H1 (cell line): ENCODE results near the gene NDC1. TPM values are rescaled to one million over a fixed set of nuclear protein-coding genes. Genes with fewer than 3 reads are reported as not detected.

Experiments
- CTCF ChIA-PET: fragments of 300-600 bp; sonication (Branson Sonifier 250); formaldehyde crosslinking; loops from one replicate; lab custom pipeline; 2021; ENCODE audit not compliant: partially characterized antibody; lab: Charles Lee
- POLR2A ChIA-PET: fragments of 300-600 bp; sonication (Branson Sonifier 250); formaldehyde crosslinking; loops from one replicate; lab custom pipeline; 2021; ENCODE audit warnings: inconsistent platforms; ENCODE audit not compliant: partially characterized antibody; lab: Charles Lee
- DNase-seq, 2 experiments: peaks; one replicate each; pipeline versions ENCODE4 v3.0.0 to v3.0.0-alpha.2; 2010 to 2022; ENCODE audit warnings: low spot score in 2 of 2, low read depth in 1 of 2, mixed read lengths in 1 of 2
- FAIRE-seq: peaks from 2 replicates; lab custom pipeline; 2011; peaks lifted over from hg19 to GRCh38; lab: Jason Lieb, UNC
- H2AFZ ChIP-seq: 2 replicates; pipeline ENCODE4 v1.8.1; 2012; ENCODE audit warnings: low read length, inconsistent platforms
- H2AK5ac ChIP-seq: 2 replicates; pipeline ENCODE4 v1.6.1; 2013; ENCODE audit warnings: low read depth, low read length
- H2BK120ac ChIP-seq: replicated peaks from 2 replicates; pipeline ENCODE3; 2013; ENCODE audit warnings: low read depth, low read length, inconsistent platforms
- H2BK12ac ChIP-seq: 2 replicates; pipeline ENCODE4 v1.6.1; 2013; ENCODE audit warnings: low read depth, low read length
- H2BK15ac ChIP-seq: 2 replicates; pipeline ENCODE4 v1.6.1; 2013; ENCODE audit warnings: low read length
- H2BK20ac ChIP-seq: 2 replicates; pipeline ENCODE4 v1.6.1; 2013; ENCODE audit warnings: low read length
- H2BK5ac ChIP-seq: 2 replicates; pipeline ENCODE4 v1.6.1; 2013; ENCODE audit warnings: low read depth, low read length
- H3K14ac ChIP-seq: 2 replicates; pipeline ENCODE4 v1.6.1; 2013; ENCODE audit warnings: inconsistent platforms; ENCODE audit not compliant: insufficient read length
- H3K18ac ChIP-seq: 2 replicates; pipeline ENCODE4 v1.6.1; 2013; ENCODE audit warnings: low read length; ENCODE audit errors: extremely low read depth
- H3K23ac ChIP-seq: 2 replicates; pipeline ENCODE4 v1.6.1; 2013; ENCODE audit warnings: inconsistent platforms; ENCODE audit not compliant: insufficient read length
- H3K23me2 ChIP-seq: 2 replicates; pipeline ENCODE4 v1.6.1; 2013; ENCODE audit warnings: low read depth, low read length
- H3K27ac ChIP-seq: 2 replicates; pipeline ENCODE4 v1.6.1; 2011; ENCODE audit warnings: low read depth, low read length, inconsistent platforms
- H3K27me3 ChIP-seq, 4 experiments: replicated peaks in 1 of 4; 1 replicate in 1 of 4; 2 replicates in 3 of 4; pipeline versions ENCODE4 v1.6.1 to v1.8.1; 2011 to 2013; ENCODE audit warnings: low read length in 3 of 4, mild to moderate bottlenecking in 3 of 4, inconsistent platforms in 2 of 4, mixed read lengths in 2 of 4, moderate library complexity in 1 of 4; ENCODE audit not compliant: control insufficient read depth in 3 of 4, insufficient read depth in 3 of 4; ENCODE audit errors: extremely low read depth in 1 of 4
- H3K36me3 ChIP-seq, 4 experiments: 2 replicates each; pipeline versions ENCODE4 v1.6.1 to v1.8.1; 2011 to 2013; ENCODE audit warnings: mild to moderate bottlenecking in 4 of 4, low read length in 3 of 4, moderate library complexity in 2 of 4, control low read depth in 1 of 4, inconsistent platforms in 1 of 4; ENCODE audit not compliant: insufficient read depth in 4 of 4, control insufficient read depth in 2 of 4
- H3K4ac ChIP-seq: replicated peaks from 2 replicates; pipeline ENCODE3; 2013; ENCODE audit warnings: low read length, low read depth, mixed read lengths, inconsistent platforms; ENCODE audit not compliant: insufficient read length
- H3K4me1 ChIP-seq, 4 experiments: replicated peaks in 1 of 4; 1 replicate in 1 of 4; 2 replicates in 3 of 4; pipeline versions ENCODE4 v1.6.1 to v1.8.1; 2011 to 2013; ENCODE audit warnings: low read length in 3 of 4, inconsistent platforms in 2 of 4, mixed read lengths in 1 of 4; ENCODE audit not compliant: insufficient read depth in 4 of 4, control insufficient read depth in 3 of 4
- H3K4me2 ChIP-seq, 2 experiments: 2 replicates each; pipeline versions ENCODE4 v1.6.1 to v1.8.1; 2011 to 2013; ENCODE audit warnings: low read depth in 2 of 2, low read length in 2 of 2, control low read depth in 1 of 2, inconsistent platforms in 1 of 2, mild to moderate bottlenecking in 1 of 2; ENCODE audit not compliant: insufficient read depth in 1 of 2
- H3K4me3 ChIP-seq, 4 experiments: fragments of 200-600, 300-600 bp in 1 of 4; sonication (generic), shearing (Covaris generic), sonication (Bioruptor Twin) in 1 of 4; 2 replicates each; pipeline versions ENCODE4 v1.5.1 to v1.8.1; 2011 to 2016; ENCODE audit warnings: low read length in 4 of 4, low read depth in 3 of 4, control low read depth in 2 of 4, inconsistent platforms in 2 of 4, mild to moderate bottlenecking in 2 of 4, mixed read lengths in 1 of 4, moderate library complexity in 1 of 4; ENCODE audit not compliant: insufficient read depth in 2 of 4; ENCODE audit errors: extremely low read depth in 1 of 4
- H3K56ac ChIP-seq: replicated peaks from 2 replicates; pipeline ENCODE3; 2013; ENCODE audit warnings: low read depth, mild to moderate bottlenecking, mixed read lengths, low read length, inconsistent platforms; ENCODE audit not compliant: insufficient read length
- H3K79me1 ChIP-seq: 2 replicates; pipeline ENCODE4 v1.6.1; 2013; ENCODE audit warnings: low read depth, low read length, control low read depth
- H3K79me2 ChIP-seq, 2 experiments: 2 replicates each; pipeline versions ENCODE4 v1.6.1 to v1.8.1; 2012 to 2013; ENCODE audit warnings: low read length in 2 of 2, mild to moderate bottlenecking in 2 of 2, inconsistent platforms in 1 of 2; ENCODE audit not compliant: insufficient read depth in 2 of 2, control insufficient read depth in 1 of 2
- H3K9ac ChIP-seq, 4 experiments: replicated peaks in 1 of 4; 1 replicate in 1 of 4; 2 replicates in 3 of 4; pipeline versions ENCODE4 v1.6.1 to v1.8.1; 2011 to 2013; ENCODE audit warnings: low read depth in 3 of 4, low read length in 3 of 4, control low read depth in 2 of 4, mild to moderate bottlenecking in 2 of 4, moderate library complexity in 2 of 4, inconsistent platforms in 1 of 4; ENCODE audit errors: extremely low read depth in 1 of 4
- H3K9me3 ChIP-seq, 2 experiments: 2 replicates each; pipeline versions ENCODE4 v1.6.1 to v1.8.1; 2012 to 2013; ENCODE audit warnings: mild to moderate bottlenecking in 2 of 2, moderate library complexity in 2 of 2, control low read depth in 1 of 2, inconsistent platforms in 1 of 2, low read depth in 1 of 2, low read length in 1 of 2, mixed read lengths in 1 of 2; ENCODE audit not compliant: insufficient read depth in 2 of 2
- H4K20me1 ChIP-seq, 2 experiments: replicated peaks in 1 of 2; 2 replicates each; pipeline versions ENCODE3 to v1.8.1; 2011 to 2013; ENCODE audit warnings: inconsistent platforms in 2 of 2, low read length in 2 of 2, mild to moderate bottlenecking in 1 of 2; ENCODE audit not compliant: insufficient read depth in 2 of 2, control insufficient read depth in 1 of 2
- H4K5ac ChIP-seq: 2 replicates; pipeline ENCODE4 v1.6.1; 2013; ENCODE audit warnings: low read length, low read depth, mixed read lengths, inconsistent platforms; ENCODE audit not compliant: insufficient read length
- H4K8ac ChIP-seq: 2 replicates; pipeline ENCODE4 v1.8.0; 2013; ENCODE audit warnings: mild to moderate bottlenecking, moderate library complexity, low read length, inconsistent platforms; ENCODE audit not compliant: insufficient read depth; ENCODE audit errors: extremely low read depth
- H4K91ac ChIP-seq: replicated peaks from 2 replicates; pipeline ENCODE3; 2013; ENCODE audit warnings: low read length, mixed read lengths, inconsistent platforms; ENCODE audit not compliant: insufficient read length
- POLR2A ChIP-seq, 2 experiments: IDR thresholded peaks; 1 replicate in 1 of 2; 2 replicates in 1 of 2; pipeline ENCODE4 v1.6.1; 2011; ENCODE audit warnings: low read depth in 2 of 2, low read length in 2 of 2, mild to moderate bottlenecking in 2 of 2; ENCODE audit errors: control extremely low read depth in 1 of 2
- WGBS, 2 experiments: shearing (Covaris generic) in 1 of 2; methylation state at CpG; one replicate each; pipeline versions ENCODE4 v1.1.6 to v1.1.7; 2013 to 2015; ENCODE audit warnings: low lambda C conversion rate in 2 of 2, mixed read lengths in 2 of 2, inconsistent platforms in 1 of 2, low coverage in 1 of 2, missing lambda C conversion rate in 1 of 2; ENCODE audit not compliant: insufficient replicate concordance in 2 of 2, insufficient coverage in 1 of 2, insufficient read length in 1 of 2; ENCODE audit errors: extremely low coverage in 1 of 2, missing lambda C conversion rate in 1 of 2; 5-methylcytosine and 5-hydroxymethylcytosine counted together
- polyA plus RNA-seq, 7 experiments: library from polyadenylated mRNA; depleted of rRNA in 3 of 7; stranded (reverse) in 5 of 7; unstranded in 2 of 7; fragments of >200 nt in 5 of 7; fragments of 200-250 nt in 2 of 7; gene quantifications; 1 replicate in 5 of 7; 2 replicates in 1 of 7; 4 replicates in 1 of 7; pipeline versions ENCODE4 v1.2.1 to v1.2.3, GENCODE V29; 2011 to 2013; ENCODE audit warnings: missing spikeins in 2 of 7, mixed read lengths in 2 of 7
- total RNA-seq: library from RNA; stranded (reverse); fragmentation: NEBNext Ultra II Directional; extraction: Animal tissue kit (Norgen Biotek cat#: 25700); gene quantifications from 2 replicates; pipeline ENCODE4 v1.2.1, GENCODE V29; 2021

NDC1 gene
- total and polyA plus RNA-seq, 2 of the 8 experiments (the other 6 are each of a cell fraction or from before 2014, with no cell fraction given), result 62.9 to 66.1 TPM

DNA sequence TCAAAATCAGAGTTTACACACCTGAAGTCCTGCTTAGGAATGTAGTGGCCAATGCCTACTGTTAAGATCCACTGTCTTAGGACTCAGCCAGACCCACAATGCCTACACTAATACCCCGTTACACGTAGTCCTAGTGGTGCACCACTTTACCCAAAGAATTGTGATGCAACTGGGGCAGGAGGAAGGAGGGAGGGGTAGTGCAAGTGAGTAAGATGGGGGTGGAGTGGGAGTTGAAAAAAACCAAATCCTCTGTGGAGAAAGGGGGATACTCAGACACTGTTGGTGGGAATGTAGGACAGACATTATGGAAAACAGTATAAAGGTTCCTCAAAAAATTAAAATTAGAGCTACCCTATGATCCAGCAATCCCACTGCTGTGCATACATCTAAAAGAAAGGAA, 118.6 kb downstream of the NDC1 start:
- Histone ChIP-seq H4K5ac (no peak overlapping the region), H2BK12ac (no peak overlapping the region), H4K20me1 (no peaks in the 10 kb centered on the region)
- no peak for DNase-seq
- no peak for TF ChIP-seq POLR2A (IDR thresholded peaks at IDR 0.05; ENCODE audit: control extremely low read depth in 1 of 2, low read depth in 2 of 2, low read length in 2 of 2)
- TF ChIP-seq, all 59 proteins: peak for 0
- CTCF ChIA-PET, result interaction anchor here (0.7 to 1.8 kb wide), 3 partner anchors 19 to 125 kb away, joined by 3 to 5 read pairs (median 5); partner anchors contain the start of gene GLIS1
- POLR2A ChIA-PET, result no interaction called here
- no peaks in the 10 kb centered on the region; a peak in 2 of 7 replicates for H3K4me1 ChIP-seq
- H3K9me3 ChIP-seq, result no peaks in the 10 kb centered on the region
- no peak overlapping the region for H2AFZ ChIP-seq
- no peak overlapping the region for H2BK15ac ChIP-seq
- H3K79me1 ChIP-seq, result no peaks in the 10 kb centered on the region
- H3K4me3 ChIP-seq, result no peak overlapping the region
- 82% methylated on average over 2 of the region's 2 CpGs; no CpG with 5 or more reads in 1 of the 2 experiments for WGBS, 2 experiments
- no peak overlapping the region for H3K18ac ChIP-seq
- H3K4ac ChIP-seq, result no peak overlapping the region
- no peaks in the 10 kb centered on the region for H3K79me2 ChIP-seq
- no peak overlapping the region for H3K14ac ChIP-seq
- no peak overlapping the region for H2BK20ac ChIP-seq
- H4K8ac ChIP-seq, result no peak overlapping the region
- no peak overlapping the region for H3K56ac ChIP-seq
- no peaks in the 10 kb centered on the region for H3K36me3 ChIP-seq
- H3K27me3 ChIP-seq, result no peaks in the 10 kb centered on the region
- FAIRE-seq, result no peak
- no peak overlapping the region for H3K9ac ChIP-seq
- no peak overlapping the region for H3K4me2 ChIP-seq
- H2BK5ac ChIP-seq, result no peak overlapping the region
- H3K23ac ChIP-seq, result no peak overlapping the region
- no peak overlapping the region for H4K91ac ChIP-seq
- H2BK120ac ChIP-seq, result no peak overlapping the region
- H3K27ac ChIP-seq, result no peak overlapping the region
- no peak overlapping the region for H2AK5ac ChIP-seq
- no peaks in the 10 kb centered on the region; the same call in 1 of the 2 replicates for H3K23me2 ChIP-seq
